ENCODE measurements around the gene KAT2B. TPM values are rescaled to one million over a fixed set of nuclear protein-coding genes. Genes with fewer than 3 reads are reported as not detected.

The KAT2B gene
- total RNA-seq, 2 experiments from 2014 or later, result 9.4 to 11.5 TPM

- Mint-ChIP-seq H3K9me3 (no peaks in the 10 kb centered on the region), H3K4me1 (ENCODE audit: low read depth) (peaks cover 15% of the 10 kb centered on the region), H3K27me3 (ENCODE audit: low read depth) (no peaks in the 10 kb centered on the region), H3K27ac (no peak overlapping the region), H3K36me3 (ENCODE audit: low read depth) (peaks cover 11% of the 10 kb centered on the region), H3K4me3 (no peak overlapping the region)
- DNase-seq, result no peak
- intact Hi-C loops (cut with micrococcal nuclease), result no loop called here
- CTCF ChIA-PET, result no interaction called here
Measured at GRCh38 chr3:20095470-20095869, 55.2 kb downstream of the KAT2B start.

GRCh38 chr3:20096135-20096685 is 56.0 kb downstream of the KAT2B start:
- Mint-ChIP-seq H3K36me3 (ENCODE audit: low read depth) (peaks cover 7% of the 10 kb centered on the region), H3K27me3 (ENCODE audit: low read depth) (no peaks in the 10 kb centered on the region), H3K27ac (no peak overlapping the region), H3K9me3 (no peaks in the 10 kb centered on the region), H3K4me1 (ENCODE audit: low read depth) (peaks cover 17% of the 10 kb centered on the region), H3K4me3 (no peak overlapping the region)
- CTCF ChIA-PET, result no interaction called here
- intact Hi-C loops (cut with micrococcal nuclease), result no loop called here
- DNase-seq, result no peak

GRCh38 chr3:20097015-20097414 is 56.8 kb downstream of the KAT2B start:
- DNase-seq, result no peak
- Mint-ChIP-seq H3K4me3 (no peak overlapping the region), H3K36me3 (ENCODE audit: low read depth) (peaks cover 6% of the 10 kb centered on the region), H3K4me1 (ENCODE audit: low read depth) (peaks cover 15% of the 10 kb centered on the region), H3K27ac (no peak overlapping the region), H3K27me3 (ENCODE audit: low read depth) (no peaks in the 10 kb centered on the region), H3K9me3 (no peaks in the 10 kb centered on the region)
- intact Hi-C loops (cut with micrococcal nuclease), result no loop called here
- CTCF ChIA-PET, result no interaction called here

- no peak for DNase-seq
- H3K36me3 Mint-ChIP-seq (ENCODE audit: low read depth), result peaks cover 6% of the 10 kb centered on the region
- CTCF ChIA-PET, result no interaction called here
- H3K9me3 Mint-ChIP-seq, result no peaks in the 10 kb centered on the region
- no peaks in the 10 kb centered on the region for H3K27me3 Mint-ChIP-seq (ENCODE audit: low read depth)
- H3K4me1 Mint-ChIP-seq (ENCODE audit: low read depth), result peaks cover 21% of the 10 kb centered on the region
- intact Hi-C loops (cut with micrococcal nuclease), result no loop called here
- H3K4me3 Mint-ChIP-seq, result no peak overlapping the region
- no peak overlapping the region for H3K27ac Mint-ChIP-seq
Measured at GRCh38 chr3:20099060-20099459, 58.8 kb downstream of the KAT2B start.

- intact Hi-C loops (cut with micrococcal nuclease), result loop anchor here (5.0 kb wide), 2 partner anchors 43 to 153 kb away; partner anchors contain the start of gene RAB5A
- CTCF ChIA-PET, result no interaction called here
- Mint-ChIP-seq H3K36me3 (ENCODE audit: low read depth) (peaks cover 4% of the 10 kb centered on the region), H3K27ac (no peak overlapping the region), H3K4me3 (no peak overlapping the region), H3K9me3 (no peaks in the 10 kb centered on the region), H3K4me1 (ENCODE audit: low read depth) (peaks cover 24% of the 10 kb centered on the region), H3K27me3 (ENCODE audit: low read depth) (no peaks in the 10 kb centered on the region)
- DNase-seq, result no peak
Measured at GRCh38 chr3:20100151-20100550, 59.9 kb downstream of the KAT2B start.

GRCh38 chr3:20101041-20101440 is 60.8 kb downstream of the KAT2B start:
- Mint-ChIP-seq H3K4me1 (ENCODE audit: low read depth) (peaks cover 24% of the 10 kb centered on the region), H3K27ac (no peak overlapping the region), H3K27me3 (ENCODE audit: low read depth) (no peaks in the 10 kb centered on the region), H3K36me3 (ENCODE audit: low read depth) (no peaks in the 10 kb centered on the region), H3K4me3 (no peak overlapping the region), H3K9me3 (no peaks in the 10 kb centered on the region)
- intact Hi-C loops (cut with micrococcal nuclease), result loop anchor here (5.0 kb wide), 2 partner anchors 44 to 154 kb away; partner anchors contain the start of gene RAB5A
- DNase-seq, result no peak
- CTCF ChIA-PET, result no interaction called here

GRCh38 chr3:20103731-20104130 is 63.5 kb downstream of the KAT2B start:
- Mint-ChIP-seq H3K9me3 (no peaks in the 10 kb centered on the region), H3K4me3 (no peak overlapping the region), H3K27me3 (ENCODE audit: low read depth) (no peaks in the 10 kb centered on the region), H3K4me1 (ENCODE audit: low read depth) (peaks cover 23% of the 10 kb centered on the region), H3K27ac (no peak overlapping the region), H3K36me3 (ENCODE audit: low read depth) (no peaks in the 10 kb centered on the region)
- CTCF ChIA-PET, result interaction anchor here (0.9 to 1.6 kb wide), 2 partner anchors 62 to 217 kb away, joined by 3 to 4 read pairs; no protein-coding TSS in a partner anchor
- intact Hi-C loops (cut with micrococcal nuclease), result loop anchor here (2.0 to 5.0 kb wide), 3 partner anchors 46 to 156 kb away; partner anchors contain the start of gene RAB5A
- no peak for DNase-seq

GRCh38 chr3:20104167-20104661 is 64.0 kb downstream of the KAT2B start:
- H3K27ac Mint-ChIP-seq, result no peak overlapping the region
- CTCF ChIA-PET, result interaction anchor here (0.6 to 1.6 kb wide), 4 partner anchors 12 to 218 kb away, joined by 3 to 4 read pairs (median 3); partner anchors contain the start of gene SGO1
- H3K27me3 Mint-ChIP-seq (ENCODE audit: low read depth), result no peaks in the 10 kb centered on the region
- H3K4me3 Mint-ChIP-seq, result no peak overlapping the region
- H3K36me3 Mint-ChIP-seq (ENCODE audit: low read depth), result no peaks in the 10 kb centered on the region
- intact Hi-C loops (cut with micrococcal nuclease), result loop anchor here (2.0 to 5.0 kb wide), 3 partner anchors 47 to 157 kb away; partner anchors contain the start of gene RAB5A
- DNase-seq, result peak; percentile 29
- H3K4me1 Mint-ChIP-seq (ENCODE audit: low read depth), result peaks cover 22% of the 10 kb centered on the region
- no peaks in the 10 kb centered on the region for H3K9me3 Mint-ChIP-seq

- H3K27ac Mint-ChIP-seq, result no peak overlapping the region
- CTCF ChIA-PET, result no interaction called here
- no peaks in the 10 kb centered on the region for H3K36me3 Mint-ChIP-seq (ENCODE audit: low read depth)
- peaks cover 12% of the 10 kb centered on the region for H3K4me1 Mint-ChIP-seq (ENCODE audit: low read depth)
- intact Hi-C loops (cut with micrococcal nuclease), result loop anchor here (2.0 kb wide), 1 partner anchor 67 kb away; no protein-coding TSS in a partner anchor
- DNase-seq, result no peak
- no peaks in the 10 kb centered on the region for H3K9me3 Mint-ChIP-seq
- no peak overlapping the region for H3K4me3 Mint-ChIP-seq
- H3K27me3 Mint-ChIP-seq (ENCODE audit: low read depth), result no peaks in the 10 kb centered on the region
Measured at GRCh38 chr3:20105513-20106280, 65.5 kb downstream of the KAT2B start.

- H3K36me3 Mint-ChIP-seq (ENCODE audit: low read depth), result peaks cover 10% of the 10 kb centered on the region
- peaks cover 9% of the 10 kb centered on the region for H3K4me1 Mint-ChIP-seq (ENCODE audit: low read depth)
- CTCF ChIA-PET, result no interaction called here
- no peak overlapping the region for H3K27ac Mint-ChIP-seq
- no peaks in the 10 kb centered on the region for H3K27me3 Mint-ChIP-seq (ENCODE audit: low read depth)
- H3K9me3 Mint-ChIP-seq, result no peaks in the 10 kb centered on the region
- intact Hi-C loops (cut with micrococcal nuclease), result no loop called here
- DNase-seq, result no peak
- H3K4me3 Mint-ChIP-seq, result no peak overlapping the region
Measured at GRCh38 chr3:20107722-20108121, 67.5 kb downstream of the KAT2B start.

- intact Hi-C loops (cut with micrococcal nuclease), result no loop called here
- H3K27me3 Mint-ChIP-seq (ENCODE audit: low read depth), result no peaks in the 10 kb centered on the region
- H3K36me3 Mint-ChIP-seq (ENCODE audit: low read depth), result peaks cover 13% of the 10 kb centered on the region
- H3K4me1 Mint-ChIP-seq (ENCODE audit: low read depth), result peaks cover 4% of the 10 kb centered on the region
- no peaks in the 10 kb centered on the region for H3K9me3 Mint-ChIP-seq
- H3K4me3 Mint-ChIP-seq, result no peak overlapping the region
- CTCF ChIA-PET, result no interaction called here
- no peak for DNase-seq
- H3K27ac Mint-ChIP-seq, result no peak overlapping the region
Measured at GRCh38 chr3:20108869-20109268, 68.6 kb downstream of the KAT2B start.

GRCh38 chr3:20110826-20111225 is 70.6 kb downstream of the KAT2B start:
- peaks cover 14% of the 10 kb centered on the region for H3K36me3 Mint-ChIP-seq (ENCODE audit: low read depth)
- no peaks in the 10 kb centered on the region for H3K9me3 Mint-ChIP-seq
- DNase-seq, result no peak
- no peak overlapping the region for H3K27ac Mint-ChIP-seq
- CTCF ChIA-PET, result interaction anchor here (0.6 kb wide), 1 partner anchor 204 kb away, joined by 5 read pairs; no protein-coding TSS in a partner anchor
- H3K4me1 Mint-ChIP-seq (ENCODE audit: low read depth), result no peaks in the 10 kb centered on the region
- intact Hi-C loops (cut with micrococcal nuclease), result no loop called here
- no peak overlapping the region for H3K4me3 Mint-ChIP-seq
- H3K27me3 Mint-ChIP-seq (ENCODE audit: low read depth), result no peaks in the 10 kb centered on the region
